ENCODE results near the gene TMEM163. TPM values are rescaled to one million over a fixed set of nuclear protein-coding genes. Genes with fewer than 3 reads are reported as not detected.

Gene TMEM163
- total RNA-seq, 2 donors from 2014 or later = 0.14 to 2.5 TPM

GRCh38 chr2:134578316-134578715, 140.5 kb downstream of the TMEM163 start:
- Histone ChIP-seq H3K4me3 (no peak overlapping the region), H3K9me3 (no peaks in the 10 kb centered on the region), H3K4me1 (ENCODE audit: control insufficient read depth in 1 of 2, low read depth in 2 of 2) (no peaks in the 10 kb centered on the region), H3K27me3 (replicated peaks; ENCODE audit: insufficient read depth) (no peaks in the 10 kb centered on the region), H3K27ac (no peak overlapping the region), H3K36me3 (no peaks in the 10 kb centered on the region)
- ATAC-seq (ENCODE audit: insufficient number of reproducible peaks, low FRiP score, low read depth) = no peak
- TF ChIP-seq CTCF (IDR thresholded peaks at IDR 0.05) = no peak
- DNase-seq (ENCODE audit: low spot score) = no peak

GRCh38 chr2:134576478-134576877, 142.3 kb downstream of the TMEM163 start:
- DNase-seq (ENCODE audit: low spot score) (no peak), ATAC-seq (ENCODE audit: insufficient number of reproducible peaks, low FRiP score, low read depth) (no peak)
- Histone ChIP-seq H3K27ac (no peak overlapping the region), H3K9me3 (no peaks in the 10 kb centered on the region), H3K27me3 (replicated peaks; ENCODE audit: insufficient read depth) (no peaks in the 10 kb centered on the region), H3K36me3 (no peaks in the 10 kb centered on the region), H3K4me1 (ENCODE audit: control insufficient read depth in 1 of 2, low read depth in 2 of 2) (no peaks in the 10 kb centered on the region), H3K4me3 (no peak overlapping the region)
- no peak for TF ChIP-seq CTCF (IDR thresholded peaks at IDR 0.05)

- Histone ChIP-seq H3K4me3 (no peak overlapping the region), H3K9me3 (no peaks in the 10 kb centered on the region), H3K4me1 (ENCODE audit: control insufficient read depth in 1 of 2, low read depth in 2 of 2) (no peaks in the 10 kb centered on the region), H3K36me3 (no peaks in the 10 kb centered on the region), H3K27ac (no peak overlapping the region), H3K27me3 (replicated peaks; ENCODE audit: insufficient read depth) (no peaks in the 10 kb centered on the region)
- DNase-seq (ENCODE audit: low spot score) (no peak), ATAC-seq (ENCODE audit: insufficient number of reproducible peaks, low FRiP score, low read depth) (no peak)
- no peak for TF ChIP-seq CTCF (IDR thresholded peaks at IDR 0.05)
These were observed 142.9 kb downstream of the TMEM163 start for GRCh38 chr2:134575888-134576287.

- no peaks in the 10 kb centered on the region for H3K27me3 ChIP-seq (replicated peaks; ENCODE audit: insufficient read depth)
- no peak overlapping the region for H3K4me3 ChIP-seq
- H3K36me3 ChIP-seq = no peaks in the 10 kb centered on the region
- no peak overlapping the region for H3K27ac ChIP-seq
- TF ChIP-seq CTCF (IDR thresholded peaks at IDR 0.05) = no peak
- H3K9me3 ChIP-seq = no peaks in the 10 kb centered on the region
- no peaks in the 10 kb centered on the region for H3K4me1 ChIP-seq (ENCODE audit: control insufficient read depth in 1 of 2, low read depth in 2 of 2)
- DNase-seq (ENCODE audit: low spot score) = no peak
- no peak for ATAC-seq (ENCODE audit: insufficient number of reproducible peaks, low FRiP score, low read depth)
These were observed 144.0 kb downstream of the TMEM163 start for GRCh38 chr2:134574611-134575330.

- TF ChIP-seq CTCF (IDR thresholded peaks at IDR 0.05) = no peak
- H3K36me3 ChIP-seq = no peaks in the 10 kb centered on the region
- no peak overlapping the region for H3K4me3 ChIP-seq
- H3K4me1 ChIP-seq (ENCODE audit: control insufficient read depth in 1 of 2, low read depth in 2 of 2) = no peaks in the 10 kb centered on the region
- ATAC-seq (ENCODE audit: insufficient number of reproducible peaks, low FRiP score, low read depth) (no peak), DNase-seq (ENCODE audit: low spot score) (no peak)
- H3K27ac ChIP-seq = no peak overlapping the region
- H3K27me3 ChIP-seq (replicated peaks; ENCODE audit: insufficient read depth) = no peaks in the 10 kb centered on the region
- H3K9me3 ChIP-seq = no peaks in the 10 kb centered on the region
These were observed 145.1 kb downstream of the TMEM163 start for GRCh38 chr2:134573724-134574123.

Data from thoracic aorta (tissue), 2 donors.